ENCODE data around the gene PLB1.

PLB1 gene

DNA sequence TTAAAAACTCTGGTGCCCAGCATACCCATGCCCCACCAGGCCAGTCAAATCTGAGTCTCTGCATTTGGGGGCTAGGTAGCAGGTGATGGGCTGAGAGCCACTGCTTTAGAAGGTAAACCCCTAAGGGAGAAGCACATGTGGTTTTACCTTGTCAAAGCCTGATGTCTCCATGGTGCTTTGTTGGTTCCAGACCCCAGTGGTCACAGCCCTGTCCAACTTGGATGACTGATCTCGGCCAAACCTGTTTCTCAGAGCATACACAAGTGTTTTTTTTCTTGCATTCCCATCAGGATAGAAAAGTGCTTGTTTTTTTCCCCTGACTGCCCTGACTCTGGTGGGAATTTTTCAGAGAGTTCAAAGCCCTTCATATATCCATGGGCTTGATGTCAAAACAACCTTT, 13.5 kb downstream of the PLB1 start:
- H3K36me3 ChIP-seq (ENCODE audit: control insufficient read depth, low read depth, low read length) = no peaks in the 10 kb centered on the region
- no peak overlapping the region for H3K9ac ChIP-seq (ENCODE audit: low read length)
- no peaks in the 10 kb centered on the region for H3K4me1 ChIP-seq (ENCODE audit: control insufficient read depth, low read depth, low read length)
- no peak overlapping the region for H3K4me3 ChIP-seq (ENCODE audit: low read length)
- no peaks in the 10 kb centered on the region for H3K27me3 ChIP-seq (ENCODE audit: control insufficient read depth, insufficient read depth, low read length)
- H3K9me3 ChIP-seq (ENCODE audit: control insufficient read depth, low read depth, low read length) = no peaks in the 10 kb centered on the region
- no peak overlapping the region for H3K27ac ChIP-seq (ENCODE audit: low read length)

GRCh38 chr2:28510184-28510583, 14.3 kb downstream of the PLB1 start:
- no peak overlapping the region for H3K4me3 ChIP-seq (ENCODE audit: low read length)
- H3K4me1 ChIP-seq (ENCODE audit: control insufficient read depth, low read depth, low read length) = no peaks in the 10 kb centered on the region
- H3K27ac ChIP-seq (ENCODE audit: low read length) = no peak overlapping the region
- no peaks in the 10 kb centered on the region for H3K36me3 ChIP-seq (ENCODE audit: control insufficient read depth, low read depth, low read length)
- H3K27me3 ChIP-seq (ENCODE audit: control insufficient read depth, insufficient read depth, low read length) = no peaks in the 10 kb centered on the region
- no peaks in the 10 kb centered on the region for H3K9me3 ChIP-seq (ENCODE audit: control insufficient read depth, low read depth, low read length)
- no peak overlapping the region for H3K9ac ChIP-seq (ENCODE audit: low read length)

- Histone ChIP-seq H3K4me1 (ENCODE audit: control insufficient read depth, low read depth, low read length) (no peaks in the 10 kb centered on the region), H3K9ac (ENCODE audit: low read length) (no peak overlapping the region), H3K27ac (ENCODE audit: low read length) (no peak overlapping the region), H3K36me3 (ENCODE audit: control insufficient read depth, low read depth, low read length) (no peaks in the 10 kb centered on the region), H3K9me3 (ENCODE audit: control insufficient read depth, low read depth, low read length) (no peaks in the 10 kb centered on the region), H3K27me3 (ENCODE audit: control insufficient read depth, insufficient read depth, low read length) (no peaks in the 10 kb centered on the region), H3K4me3 (ENCODE audit: low read length) (no peak overlapping the region)
Observed at GRCh38 chr2:28511871-28512606, 16.2 kb downstream of the PLB1 start.

DNA sequence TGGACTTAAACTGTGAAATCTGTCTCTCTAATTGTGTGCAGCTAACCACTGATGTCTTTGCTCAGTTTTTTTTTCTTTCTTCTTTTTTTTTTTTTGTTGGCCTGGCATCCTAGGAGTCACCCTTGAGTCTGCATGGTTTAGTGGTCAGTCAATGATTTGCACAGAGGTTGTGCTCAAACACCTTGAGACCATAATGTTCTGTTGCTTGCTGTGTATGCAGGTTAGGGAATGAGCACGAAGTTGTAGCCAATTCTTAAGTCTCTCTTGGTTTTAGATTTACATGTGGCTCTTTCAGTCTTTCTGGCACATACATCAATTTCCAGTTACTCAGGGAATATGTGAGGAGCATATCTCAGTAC, 16.7 kb downstream of the PLB1 start:
- Histone ChIP-seq H3K9me3 (ENCODE audit: control insufficient read depth, low read depth, low read length) (no peaks in the 10 kb centered on the region), H3K27me3 (ENCODE audit: control insufficient read depth, insufficient read depth, low read length) (no peaks in the 10 kb centered on the region), H3K36me3 (ENCODE audit: control insufficient read depth, low read depth, low read length) (no peaks in the 10 kb centered on the region), H3K4me1 (ENCODE audit: control insufficient read depth, low read depth, low read length) (no peaks in the 10 kb centered on the region), H3K4me3 (ENCODE audit: low read length) (no peak overlapping the region), H3K9ac (ENCODE audit: low read length) (no peak overlapping the region), H3K27ac (ENCODE audit: low read length) (no peak overlapping the region)

- Histone ChIP-seq H3K27ac (ENCODE audit: low read length) (no peak overlapping the region), H3K36me3 (ENCODE audit: control insufficient read depth, low read depth, low read length) (no peaks in the 10 kb centered on the region), H3K27me3 (ENCODE audit: control insufficient read depth, insufficient read depth, low read length) (no peaks in the 10 kb centered on the region), H3K4me3 (ENCODE audit: low read length) (no peak overlapping the region), H3K9ac (ENCODE audit: low read length) (no peak overlapping the region), H3K4me1 (ENCODE audit: control insufficient read depth, low read depth, low read length) (no peaks in the 10 kb centered on the region), H3K9me3 (ENCODE audit: control insufficient read depth, low read depth, low read length) (no peaks in the 10 kb centered on the region)
Observed at GRCh38 chr2:28513097-28513496, 17.2 kb downstream of the PLB1 start.

DNA sequence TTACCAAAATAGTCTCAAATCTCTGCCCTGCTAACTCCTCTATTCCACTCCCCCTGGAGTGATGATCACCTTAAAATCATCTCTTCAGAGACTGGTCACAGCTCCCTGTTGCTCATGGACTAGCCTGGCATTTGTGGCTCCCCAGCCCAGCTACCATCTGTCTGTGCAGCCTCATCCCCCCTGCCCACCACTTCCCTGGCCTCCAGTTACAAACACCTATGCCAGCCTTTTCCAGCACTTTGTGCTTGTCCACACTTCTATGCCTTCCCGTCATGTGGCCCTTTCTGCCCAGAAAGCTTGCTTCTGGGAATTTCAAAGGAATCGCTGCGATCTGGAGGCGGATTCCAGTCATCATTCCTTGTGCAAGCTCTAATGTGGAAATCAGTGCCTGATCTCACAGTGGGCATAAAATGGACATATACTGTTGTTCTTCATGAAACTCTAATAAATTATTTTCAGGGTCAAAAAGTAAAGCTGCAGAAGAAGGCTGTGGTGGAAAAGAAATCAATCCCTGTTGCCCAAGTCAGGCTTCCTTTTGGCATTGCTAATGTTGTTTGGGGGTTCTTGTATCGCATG, 19.4 kb downstream of the PLB1 start:
- Histone ChIP-seq H3K9ac (ENCODE audit: low read length) (no peak overlapping the region), H3K4me1 (ENCODE audit: control insufficient read depth, low read depth, low read length) (no peaks in the 10 kb centered on the region), H3K36me3 (ENCODE audit: control insufficient read depth, low read depth, low read length) (no peaks in the 10 kb centered on the region), H3K27me3 (ENCODE audit: control insufficient read depth, insufficient read depth, low read length) (no peaks in the 10 kb centered on the region), H3K9me3 (ENCODE audit: control insufficient read depth, low read depth, low read length) (no peaks in the 10 kb centered on the region), H3K27ac (ENCODE audit: low read length) (no peak overlapping the region), H3K4me3 (ENCODE audit: low read length) (no peak overlapping the region)

GRCh38 chr2:28516430-28516829, 20.6 kb downstream of the PLB1 start:
- H3K9ac ChIP-seq (ENCODE audit: low read length) = no peak overlapping the region
- H3K36me3 ChIP-seq (ENCODE audit: control insufficient read depth, low read depth, low read length) = no peaks in the 10 kb centered on the region
- H3K27me3 ChIP-seq (ENCODE audit: control insufficient read depth, insufficient read depth, low read length) = no peaks in the 10 kb centered on the region
- H3K9me3 ChIP-seq (ENCODE audit: control insufficient read depth, low read depth, low read length) = no peaks in the 10 kb centered on the region
- no peak overlapping the region for H3K27ac ChIP-seq (ENCODE audit: low read length)
- H3K4me1 ChIP-seq (ENCODE audit: control insufficient read depth, low read depth, low read length) = no peaks in the 10 kb centered on the region
- H3K4me3 ChIP-seq (ENCODE audit: low read length) = no peak overlapping the region

DNA sequence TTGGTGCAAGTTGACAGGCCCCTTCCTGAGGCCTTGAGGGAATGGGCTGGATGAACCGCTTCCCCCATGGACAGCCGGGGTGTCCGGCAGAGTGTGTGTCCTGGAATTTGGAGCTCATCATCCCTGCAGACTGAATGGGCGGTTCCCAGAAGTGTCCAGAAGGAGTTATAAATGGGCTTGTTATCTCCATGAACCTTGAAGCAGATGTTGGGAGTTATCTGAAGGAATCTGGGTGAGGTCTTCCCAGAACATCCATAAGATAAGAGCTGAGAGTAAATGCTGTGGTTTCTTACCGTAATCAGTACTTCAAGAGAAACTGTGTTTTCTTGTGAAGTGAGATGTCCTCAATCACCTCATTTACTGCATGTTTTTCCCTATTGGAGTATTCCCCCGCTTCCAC, 21.1 kb downstream of the PLB1 start:
- Histone ChIP-seq H3K36me3 (ENCODE audit: control insufficient read depth, low read depth, low read length) (no peaks in the 10 kb centered on the region), H3K4me1 (ENCODE audit: control insufficient read depth, low read depth, low read length) (no peaks in the 10 kb centered on the region), H3K27me3 (ENCODE audit: control insufficient read depth, insufficient read depth, low read length) (no peaks in the 10 kb centered on the region), H3K9me3 (ENCODE audit: control insufficient read depth, low read depth, low read length) (no peaks in the 10 kb centered on the region), H3K4me3 (ENCODE audit: low read length) (no peak overlapping the region), H3K27ac (ENCODE audit: low read length) (no peak overlapping the region), H3K9ac (ENCODE audit: low read length) (no peak overlapping the region)

DNA sequence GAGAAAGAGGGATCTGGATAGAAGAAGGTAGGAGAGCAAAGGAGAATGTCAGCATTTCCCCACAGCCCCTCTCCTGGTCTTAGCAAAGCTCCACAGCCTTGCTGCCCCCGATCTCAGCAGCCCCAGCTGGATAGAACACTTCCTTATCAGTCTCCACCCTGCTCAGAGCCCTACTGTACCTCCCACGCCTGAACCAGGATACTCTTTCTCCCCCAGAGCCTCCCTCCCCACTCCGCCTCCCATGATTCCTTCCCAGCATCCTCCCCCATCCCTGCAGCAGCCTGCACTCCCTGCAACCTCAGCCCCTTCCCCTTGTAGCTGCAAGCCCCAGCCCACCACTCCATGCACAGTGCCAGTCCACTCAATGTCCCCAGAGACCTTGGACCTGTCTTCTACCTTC, 25.8 kb downstream of the PLB1 start:
- Histone ChIP-seq H3K36me3 (ENCODE audit: control insufficient read depth, low read depth, low read length) (no peaks in the 10 kb centered on the region), H3K4me1 (ENCODE audit: control insufficient read depth, low read depth, low read length) (peaks cover 4% of the 10 kb centered on the region), H3K27me3 (ENCODE audit: control insufficient read depth, insufficient read depth, low read length) (no peaks in the 10 kb centered on the region), H3K4me3 (ENCODE audit: low read length) (no peak overlapping the region), H3K27ac (ENCODE audit: low read length) (no peak overlapping the region), H3K9me3 (ENCODE audit: control insufficient read depth, low read depth, low read length) (no peaks in the 10 kb centered on the region), H3K9ac (ENCODE audit: low read length) (no peak overlapping the region)

DNA sequence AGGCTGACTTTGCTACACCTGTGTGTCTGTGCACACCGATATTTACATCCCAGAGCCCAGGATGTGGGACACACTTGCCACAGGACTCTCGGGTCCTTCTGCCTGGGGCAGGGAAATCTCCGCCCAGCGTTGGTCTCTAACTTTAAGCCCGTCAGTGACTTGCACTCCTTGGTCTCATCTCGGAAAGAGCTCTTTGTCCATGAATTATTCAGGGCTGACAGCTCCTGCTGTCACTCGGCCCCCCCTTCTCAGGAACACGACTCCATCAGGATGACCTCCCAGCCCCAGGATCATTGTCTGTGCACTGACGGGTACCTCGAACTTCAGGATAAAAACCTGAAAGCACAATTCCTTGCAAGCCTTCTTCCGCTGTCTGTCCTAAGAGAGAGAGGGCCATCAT, 26.6 kb downstream of the PLB1 start:
- no peaks in the 10 kb centered on the region for H3K9me3 ChIP-seq (ENCODE audit: control insufficient read depth, low read depth, low read length)
- no peaks in the 10 kb centered on the region for H3K27me3 ChIP-seq (ENCODE audit: control insufficient read depth, insufficient read depth, low read length)

GRCh38 chr2:28523902-28524301, 28.0 kb downstream of the PLB1 start:
- H3K27ac ChIP-seq (ENCODE audit: low read length) = no peak overlapping the region
- peaks cover 4% of the 10 kb centered on the region for H3K4me1 ChIP-seq (ENCODE audit: control insufficient read depth, low read depth, low read length)
- no peak overlapping the region for H3K9ac ChIP-seq (ENCODE audit: low read length)
- no peak overlapping the region for H3K4me3 ChIP-seq (ENCODE audit: low read length)
- no peaks in the 10 kb centered on the region for H3K9me3 ChIP-seq (ENCODE audit: control insufficient read depth, low read depth, low read length)
- no peaks in the 10 kb centered on the region for H3K36me3 ChIP-seq (ENCODE audit: control insufficient read depth, low read depth, low read length)
- no peaks in the 10 kb centered on the region for H3K27me3 ChIP-seq (ENCODE audit: control insufficient read depth, insufficient read depth, low read length)

More for the DNA sequence above, 26.6 kb downstream of the PLB1 start:
- H3K27ac ChIP-seq (ENCODE audit: low read length) = no peak overlapping the region
- peaks cover 4% of the 10 kb centered on the region for H3K4me1 ChIP-seq (ENCODE audit: control insufficient read depth, low read depth, low read length)
- no peak overlapping the region for H3K9ac ChIP-seq (ENCODE audit: low read length)
- no peak overlapping the region for H3K4me3 ChIP-seq (ENCODE audit: low read length)
- no peaks in the 10 kb centered on the region for H3K36me3 ChIP-seq (ENCODE audit: control insufficient read depth, low read depth, low read length)

GRCh38 chr2:28525481-28525880, 29.6 kb downstream of the PLB1 start:
- H3K9ac ChIP-seq (ENCODE audit: low read length) = no peak overlapping the region
- H3K27me3 ChIP-seq (ENCODE audit: control insufficient read depth, insufficient read depth, low read length) = no peaks in the 10 kb centered on the region

More at GRCh38 chr2:28525481-28525880, 29.6 kb downstream of the PLB1 start:
- Histone ChIP-seq H3K4me1 (ENCODE audit: control insufficient read depth, low read depth, low read length) (peaks cover 4% of the 10 kb centered on the region), H3K9me3 (ENCODE audit: control insufficient read depth, low read depth, low read length) (no peaks in the 10 kb centered on the region), H3K27ac (ENCODE audit: low read length) (no peak overlapping the region), H3K4me3 (ENCODE audit: low read length) (no peak overlapping the region), H3K36me3 (ENCODE audit: control insufficient read depth, low read depth, low read length) (no peaks in the 10 kb centered on the region)

All from iPS-18a (cell line).